Airway epithelial cell (primary cell): ENCODE measurements around the gene HSPB6. TPM values are rescaled to one million over a fixed set of nuclear protein-coding genes. Genes with fewer than 3 reads are reported as not detected.

ENCODE experiments used
- total RNA-seq: library from RNA; depleted of rRNA; stranded (reverse); fragments of >200 nt; gene quantifications from 2 replicates; pipeline ENCODE4 v1.2.3, GENCODE V29; 2015

The HSPB6 gene, protein sequence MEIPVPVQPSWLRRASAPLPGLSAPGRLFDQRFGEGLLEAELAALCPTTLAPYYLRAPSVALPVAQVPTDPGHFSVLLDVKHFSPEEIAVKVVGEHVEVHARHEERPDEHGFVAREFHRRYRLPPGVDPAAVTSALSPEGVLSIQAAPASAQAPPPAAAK
- 0.35 TPM in 1 of 2 replicates, not detected in the other for total RNA-seq

DNA sequence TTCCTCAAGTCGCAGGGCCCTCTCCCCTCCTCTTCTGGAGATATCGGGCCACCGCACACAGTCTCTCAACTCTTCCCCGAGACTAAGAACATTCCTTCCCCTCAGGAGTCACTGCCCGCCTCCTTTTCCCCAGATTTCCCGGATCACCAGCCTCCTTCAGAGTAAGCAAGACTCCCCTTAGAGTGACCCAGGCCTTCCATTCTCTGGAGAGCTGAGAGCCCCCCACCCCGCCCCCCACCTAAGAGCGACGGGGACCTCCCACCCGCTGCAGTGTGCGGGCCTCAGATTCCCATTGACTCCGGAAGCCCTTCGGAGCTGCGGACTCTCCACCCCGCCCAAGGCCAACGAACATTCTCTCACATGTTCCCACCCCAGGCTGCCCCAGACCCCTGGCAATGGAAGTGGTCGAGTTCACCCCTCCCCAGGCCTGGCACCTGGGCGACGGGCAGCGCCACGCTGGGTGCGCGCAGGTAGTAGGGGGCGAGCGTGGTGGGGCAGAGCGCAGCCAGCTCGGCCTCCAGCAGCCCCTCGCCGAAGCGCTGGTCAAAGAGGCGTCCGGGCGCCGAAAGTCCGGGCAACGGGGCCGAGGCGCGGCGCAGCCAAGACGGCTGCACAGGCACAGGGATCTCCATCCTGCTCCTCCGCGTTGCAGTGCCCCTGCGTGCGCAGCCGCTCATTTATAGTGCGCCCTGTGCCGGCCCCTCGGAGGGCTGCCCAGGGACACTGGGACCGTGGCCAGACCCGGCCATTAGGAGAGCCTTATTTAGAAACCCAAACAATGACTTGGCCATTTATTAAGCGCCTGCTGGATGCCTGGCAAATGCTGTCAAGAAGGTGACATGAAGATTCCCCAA, at the start of gene HSPB6:
Gene HSPB6, minus strand, starts transcription at position 653 of the 854 bp plus-strand sequence. Its CDS starts 21 bp downstream, at position 632.

DNA sequence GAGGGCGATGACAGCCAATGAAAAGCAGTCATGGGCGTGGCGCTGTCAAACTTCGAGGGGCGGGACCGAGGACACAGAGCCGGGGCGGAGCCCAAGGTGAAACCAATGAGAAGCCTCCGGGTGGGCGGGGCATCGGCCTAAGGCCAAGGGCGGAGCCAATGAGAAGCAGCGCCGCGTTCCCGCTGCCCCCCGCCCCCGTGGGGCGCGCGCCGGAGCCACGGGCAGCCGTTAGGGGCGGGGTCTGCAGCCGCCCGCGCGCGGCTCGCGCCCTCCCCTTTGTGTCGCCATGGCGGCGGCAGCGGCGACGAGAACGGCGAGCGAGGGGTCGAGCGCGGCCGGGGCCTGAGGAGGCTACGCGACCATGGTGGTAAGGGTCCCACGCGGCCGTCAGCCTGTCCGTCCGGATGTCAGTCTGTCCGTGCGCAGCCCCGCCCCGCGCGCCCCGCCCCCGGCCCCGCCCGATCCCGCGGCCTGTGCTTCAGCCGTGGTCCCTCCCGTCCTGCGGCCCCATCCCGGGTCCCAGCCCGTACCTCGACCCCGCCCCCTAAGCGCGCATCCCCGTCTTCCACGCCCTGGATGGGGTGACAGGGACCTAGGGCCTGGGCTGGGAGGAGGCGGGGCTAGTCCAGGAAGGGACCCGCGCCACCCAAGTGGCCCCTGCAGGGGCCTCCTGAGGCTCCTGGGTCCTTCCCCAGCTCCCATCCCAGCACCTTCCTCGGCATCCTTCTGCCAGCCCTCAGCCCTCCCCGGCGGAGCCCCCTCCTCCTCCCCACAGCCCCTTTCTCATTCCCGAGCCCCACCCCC, 18.7 kb upstream of the HSPB6 start, which contains the start of gene ARHGAP33:
Gene ARHGAP33, plus strand, starts transcription at position 267 of the 804 bp plus-strand sequence. Its CDS starts 95 bp downstream, at position 362.

DNA sequence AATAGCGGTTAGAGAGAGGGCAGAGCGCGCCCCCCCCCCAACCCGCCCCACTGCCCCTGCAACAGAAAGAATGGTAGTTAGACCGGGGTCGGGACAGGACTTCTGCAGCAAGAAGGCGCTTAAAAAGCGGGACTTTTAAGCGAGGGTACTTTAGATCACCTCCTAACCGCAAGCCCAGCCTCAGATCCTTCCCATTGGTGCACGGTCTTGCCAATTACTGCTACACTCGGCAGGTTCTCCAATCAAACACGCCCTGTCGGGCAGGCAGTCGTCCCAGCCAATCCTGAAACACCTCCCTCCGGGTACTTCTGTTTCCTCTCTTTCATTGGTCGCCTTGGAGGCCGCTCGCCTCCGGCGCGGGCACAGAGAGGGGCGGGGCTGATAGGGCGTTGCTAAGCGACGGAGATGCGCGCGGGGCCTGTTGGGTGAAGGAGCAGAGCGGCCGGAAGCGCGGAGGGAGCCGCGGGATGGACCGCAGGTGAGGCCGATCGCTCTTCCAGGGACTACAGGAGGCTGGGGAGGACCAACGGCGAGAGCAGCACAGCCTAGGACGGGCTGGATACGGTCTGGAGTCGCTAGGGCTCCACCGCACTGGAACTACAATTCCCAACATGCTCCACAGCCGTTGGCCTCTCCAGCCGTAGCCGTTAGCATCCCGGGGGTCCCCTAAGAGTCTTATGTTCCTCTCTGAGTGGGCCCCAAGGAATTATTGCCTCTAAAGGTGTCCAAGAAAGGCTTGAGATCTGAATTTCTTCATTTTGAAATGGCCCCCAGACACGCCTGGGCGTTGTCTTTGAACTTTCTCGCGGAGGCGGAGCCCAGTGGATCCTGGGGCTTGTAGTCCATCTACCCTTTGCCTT, 1.1 kb upstream of the HSPB6 start, which contains the start of gene PROSER3:
Gene PROSER3, plus strand, starts transcription at position 428 of the 860 bp plus-strand sequence. Its CDS starts 40 bp downstream, at position 468.

DNA sequence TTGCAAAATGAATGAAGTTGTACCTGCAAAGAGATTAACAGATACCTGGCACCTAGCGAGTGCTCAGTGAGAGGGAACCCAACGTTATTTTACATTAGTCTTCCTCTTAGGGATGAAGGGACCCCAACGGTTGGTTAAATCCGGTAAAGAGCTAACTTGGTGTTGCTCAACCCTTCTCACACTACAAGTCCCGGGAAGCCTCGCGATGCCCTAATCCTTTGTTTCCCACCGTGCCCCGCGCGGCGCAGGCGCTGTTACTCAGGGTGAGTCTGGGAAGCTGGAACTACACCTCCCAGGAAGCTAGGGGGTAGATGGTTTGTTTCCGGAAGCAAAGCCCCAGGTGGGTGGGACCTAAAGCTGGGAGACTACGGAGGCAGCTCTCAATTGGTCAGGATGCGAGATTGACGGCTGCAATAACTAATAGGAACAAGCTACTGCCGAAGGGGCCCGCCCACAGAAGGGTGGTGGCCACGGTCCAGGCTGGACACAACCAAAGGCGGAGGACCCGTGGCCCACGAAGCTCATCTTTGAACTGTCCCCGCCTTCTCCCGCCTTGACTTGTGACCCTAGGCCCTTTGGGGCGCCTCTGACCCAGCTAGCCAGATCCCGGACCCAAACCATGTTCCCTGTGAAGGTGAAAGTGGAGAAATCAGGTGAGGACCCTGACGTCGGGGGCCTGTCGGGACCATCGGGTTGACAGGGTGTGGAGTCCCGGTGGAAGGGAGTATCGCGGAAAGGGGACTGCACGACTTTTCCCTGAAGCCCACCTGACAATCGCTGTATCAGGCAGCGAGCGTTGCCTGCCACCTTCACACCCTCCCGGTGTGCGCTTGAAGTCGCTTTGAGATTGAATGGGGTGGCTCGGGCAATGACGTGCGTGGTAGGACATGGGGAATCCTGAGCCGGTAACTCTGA, 8.5 kb downstream of the HSPB6 start, which contains the start of gene LIN37:
Gene LIN37, plus strand, starts transcription at position 471 of the 915 bp plus-strand sequence. Its CDS starts 149 bp downstream, at position 620.

DNA sequence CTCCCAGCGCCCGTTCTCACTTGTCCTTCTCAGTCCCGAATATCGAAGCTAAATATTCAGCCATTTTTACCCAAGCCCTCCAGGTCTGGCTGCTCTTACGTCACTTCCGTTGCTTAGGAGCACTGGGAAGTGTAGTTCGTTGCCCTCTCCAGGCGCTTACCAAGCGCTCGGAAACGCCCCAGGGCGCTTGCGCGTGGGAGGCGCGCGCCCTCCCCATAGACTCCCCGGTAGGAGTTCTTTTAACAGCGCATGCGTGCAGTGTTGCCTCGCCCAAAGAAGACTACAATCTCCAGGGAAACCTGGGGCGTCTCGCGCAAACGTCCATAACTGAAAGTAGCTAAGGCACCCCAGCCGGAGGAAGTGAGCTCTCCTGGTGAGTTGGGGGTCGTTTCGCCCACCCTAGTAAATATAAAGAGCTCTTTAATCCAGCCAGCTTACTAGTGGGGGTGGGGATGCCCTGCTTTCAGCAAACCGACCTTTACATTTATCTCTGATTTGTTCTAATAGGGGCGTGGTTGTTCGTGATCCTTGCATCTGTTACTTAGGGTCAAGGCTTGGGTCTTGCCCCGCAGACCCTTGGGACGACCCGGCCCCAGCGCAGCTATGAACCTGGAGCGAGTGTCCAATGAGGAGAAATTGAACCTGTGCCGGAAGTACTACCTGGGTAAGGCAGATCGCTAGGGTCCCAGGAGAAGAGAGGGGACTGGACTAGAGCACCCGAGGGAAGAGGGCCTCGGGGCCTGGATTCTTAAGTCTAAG, 11.3 kb downstream of the HSPB6 start, which contains the start of the genes PSENEN and U2AF1L4:
Gene PSENEN, plus strand, starts transcription at position 324 of the 759 bp plus-strand sequence. Its CDS starts 280 bp downstream, at position 604.
Gene U2AF1L4, minus strand, starts transcription at position 91 of the 759 bp plus-strand sequence. Its CDS starts 27 bp downstream, at position 64.

DNA sequence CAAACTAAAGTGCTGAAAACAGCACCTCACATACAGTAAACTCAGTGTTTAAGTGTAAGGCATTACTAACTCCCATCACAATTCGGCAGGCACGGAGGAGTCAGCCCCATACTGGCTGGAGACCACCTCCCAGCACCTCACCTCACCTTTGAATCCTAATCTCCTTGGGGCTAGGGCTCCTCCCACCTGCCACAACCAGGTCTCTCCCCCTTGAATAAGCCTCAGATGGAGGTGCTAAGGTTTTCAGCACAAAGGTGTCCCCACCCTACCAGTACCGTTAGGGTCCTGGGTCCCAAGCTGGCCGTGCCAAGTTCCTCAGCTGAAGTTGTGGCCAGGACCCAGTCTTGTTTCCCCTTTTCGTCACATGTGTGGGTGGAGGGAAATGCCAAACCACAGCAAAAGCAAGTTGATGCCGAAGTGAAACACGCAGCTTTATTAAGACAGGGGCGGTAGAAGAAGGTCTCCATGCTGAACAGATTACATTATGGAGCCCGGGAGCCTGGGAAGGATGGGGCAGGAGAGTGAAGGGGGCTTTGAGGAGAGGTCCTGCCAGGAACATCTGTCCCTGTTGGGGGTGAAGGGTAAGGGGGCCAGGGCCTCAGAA, 14.6 kb downstream of the HSPB6 start, which contains the start of gene IGFLR1:
Gene IGFLR1, minus strand, starts transcription at position 332 of the 604 bp plus-strand sequence. CDS start 1,272 bp downstream, outside the sequence.

DNA sequence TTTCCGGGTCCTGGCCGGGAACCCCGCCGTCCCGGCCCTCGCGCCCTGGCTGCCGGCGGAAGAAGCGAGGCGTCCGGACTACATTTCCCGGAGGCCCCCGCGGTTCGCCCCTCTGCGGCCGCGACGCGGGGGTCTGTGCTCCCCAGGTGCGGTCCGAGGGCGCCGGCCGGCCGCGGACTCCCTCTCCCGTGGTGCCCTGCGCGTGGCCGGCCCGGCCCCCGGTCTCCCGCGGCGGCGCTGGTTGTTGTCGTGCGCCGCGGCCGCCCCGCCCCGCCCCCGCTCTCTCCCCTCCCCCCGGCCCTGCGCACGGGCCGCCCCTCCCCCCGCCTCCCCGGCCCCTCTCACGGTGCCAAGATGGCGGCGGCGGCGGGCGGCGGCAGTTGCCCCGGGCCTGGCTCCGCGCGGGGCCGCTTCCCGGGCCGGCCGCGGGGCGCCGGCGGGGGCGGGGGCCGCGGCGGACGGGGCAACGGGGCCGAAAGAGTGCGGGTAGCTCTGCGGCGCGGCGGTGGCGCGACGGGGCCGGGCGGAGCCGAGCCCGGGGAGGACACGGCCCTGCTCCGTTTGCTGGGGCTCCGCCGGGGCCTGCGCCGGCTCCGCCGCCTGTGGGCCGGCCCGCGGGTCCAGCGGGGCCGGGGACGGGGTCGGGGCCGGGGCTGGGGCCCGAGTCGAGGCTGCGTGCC, 39.0 kb downstream of the HSPB6 start, which contains the start of gene KMT2B:
Gene KMT2B, plus strand, starts transcription at position 339 of the 680 bp plus-strand sequence. Its CDS starts 16 bp downstream, at position 355.

Other genes starting within 250 kb of the HSPB6 start
- gene DMKN, start 243.4 kb downstream of the HSPB6 start, total RNA-seq = 490 and 661 TPM in 2 replicates
- gene SBSN, start 228.7 kb downstream of the HSPB6 start, total RNA-seq = 62.1 and 80.8 TPM in 2 replicates
- gene GAPDHS, start 223.6 kb downstream of the HSPB6 start, total RNA-seq = not detected in 2 replicates
- gene TMEM147, start 211.4 kb downstream of the HSPB6 start, total RNA-seq = 116 and 138 TPM in 2 replicates
- gene ATP4A, start 193.4 kb downstream of the HSPB6 start, total RNA-seq = not detected in 2 replicates
- gene PMIS2, start 170.9 kb downstream of the HSPB6 start, total RNA-seq = not detected in 2 replicates
- gene HAUS5, start 144.3 kb downstream of the HSPB6 start, total RNA-seq = 10.9 TPM in 2 replicates
- 103 and 118 TPM in 2 replicates for gene RBM42, start 128.0 kb downstream of the HSPB6 start, total RNA-seq
- 0.35 and 0.51 TPM in 2 replicates for gene ETV2, start 115.3 kb downstream of the HSPB6 start, total RNA-seq
- 473 and 703 TPM in 2 replicates for gene COX6B1, start 108.7 kb downstream of the HSPB6 start, total RNA-seq
- not detected in 2 replicates for gene UPK1A, start 90.5 kb downstream of the HSPB6 start, total RNA-seq
- not detected in 2 replicates for gene ZBTB32, start 52.5 kb downstream of the HSPB6 start, total RNA-seq
- 16.7 and 19.3 TPM in 2 replicates for gene KMT2B, start 39.0 kb downstream of the HSPB6 start, total RNA-seq
- 6.3 and 6.7 TPM in 2 replicates for gene IGFLR1, start 14.6 kb downstream of the HSPB6 start, total RNA-seq
- 7.9 and 9.1 TPM in 2 replicates for gene U2AF1L4, start 11.6 kb downstream of the HSPB6 start, total RNA-seq
- gene PSENEN, start 11.4 kb downstream of the HSPB6 start, total RNA-seq = 45.9 and 62.3 TPM in 2 replicates
- gene LIN37, start 8.5 kb downstream of the HSPB6 start, total RNA-seq = 10.4 and 43.5 TPM in 2 replicates
- 6.5 and 19.5 TPM in 2 replicates for gene PROSER3, start 1.1 kb upstream of the HSPB6 start, total RNA-seq
- gene ARHGAP33, start 18.5 kb upstream of the HSPB6 start, total RNA-seq = 5.6 and 7.5 TPM in 2 replicates
- gene PRODH2, start 55.8 kb upstream of the HSPB6 start, total RNA-seq = not detected in 2 replicates
- gene NPHS1, start 95.5 kb upstream of the HSPB6 start, total RNA-seq = not detected in 2 replicates
- 0.14 TPM in 1 of 2 replicates, not detected in the other for gene KIRREL2, start 99.9 kb upstream of the HSPB6 start, total RNA-seq
- gene APLP1, start 111.5 kb upstream of the HSPB6 start, total RNA-seq = 1.9 and 2.8 TPM in 2 replicates
- gene NFKBID, start 143.5 kb upstream of the HSPB6 start, total RNA-seq = 4.8 and 21.3 TPM in 2 replicates
- gene HCST, start 145.5 kb upstream of the HSPB6 start, total RNA-seq = not detected in 2 replicates
- not detected in 2 replicates for gene TYROBP, start 151.3 kb upstream of the HSPB6 start, total RNA-seq
- gene LRFN3, start 179.3 kb upstream of the HSPB6 start, total RNA-seq = 6.5 and 10.8 TPM in 2 replicates
- gene SDHAF1, start 238.2 kb upstream of the HSPB6 start, total RNA-seq = 34.6 and 81.5 TPM in 2 replicates